GM18951 (cell line): ENCODE measurements around the gene ANKS6.

ENCODE experiments used
- POLR2A ChIP-seq: IDR thresholded peaks from 4 replicates; pipeline ENCODE4 v1.6.1; 2011; ENCODE audit warnings: mild to moderate bottlenecking; ENCODE audit not compliant: insufficient read length, insufficient read depth; ENCODE audit errors: extremely low read depth
- in situ Hi-C: fragments of 300-500 bp; cut with MboI; formaldehyde crosslinking; loops from one replicate; pipeline ENCODE4 v1.12.0; 2022; ENCODE audit warnings: low sequenced_read_pairs, mixed read lengths, inconsistent platforms; ENCODE audit not compliant: unreplicated experiment

Gene ANKS6

DNA sequence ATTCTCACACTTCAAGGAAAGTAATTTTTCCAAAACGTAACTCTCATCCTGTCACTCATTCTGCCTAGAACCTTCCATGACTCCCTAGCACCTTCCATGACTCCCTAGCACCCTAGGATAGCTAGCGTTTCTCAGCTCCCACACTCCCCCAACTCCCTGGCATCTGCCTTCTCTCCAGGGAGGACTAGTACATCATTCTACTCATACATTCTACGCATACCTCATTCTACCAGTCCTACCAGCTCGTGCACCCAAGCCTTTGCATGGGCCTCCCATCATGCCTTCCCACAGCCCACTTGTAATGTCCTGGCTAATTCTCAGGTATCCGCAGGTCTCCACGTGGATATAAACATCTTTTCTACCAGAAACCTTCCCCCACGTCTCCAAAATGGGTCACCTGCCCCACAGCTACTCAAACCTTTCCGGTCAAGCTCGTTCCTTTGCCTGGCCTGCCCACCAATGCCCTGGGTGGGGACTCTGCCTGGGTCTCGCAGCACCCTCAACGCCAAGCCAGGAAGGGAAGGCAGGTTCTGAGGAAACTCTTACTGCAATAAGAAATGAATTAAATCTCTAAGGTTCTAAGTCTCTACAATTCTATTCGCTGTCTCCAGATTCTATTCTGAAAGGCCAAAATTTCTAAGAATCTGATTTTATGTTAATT is 930 bp downstream of the ANKS6 start:
- TF ChIP-seq POLR2A = no peak
- in situ Hi-C loops = loop anchor here (25.0 kb wide), 1 partner anchor 483 kb away; no protein-coding TSS in a partner anchor

DNA sequence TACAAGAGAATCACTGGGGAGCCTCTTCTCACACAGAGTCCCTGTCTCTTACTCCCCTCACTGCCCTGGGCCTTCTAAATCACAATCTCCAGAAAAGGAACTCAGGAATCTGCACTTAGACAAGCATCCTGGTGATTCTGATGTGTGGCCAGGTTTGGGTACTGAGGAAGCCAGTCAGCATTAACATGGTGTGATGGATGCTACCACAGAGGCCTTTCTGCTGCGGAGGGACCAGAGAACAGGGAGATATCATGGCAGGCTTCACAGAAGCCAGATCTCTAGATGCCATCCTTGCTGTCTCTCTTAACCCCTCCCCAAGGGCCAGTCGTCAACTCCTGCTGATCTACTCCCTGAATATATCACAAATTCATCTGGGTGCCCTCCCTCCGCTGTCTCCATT is 1.6 kb downstream of the ANKS6 start:
- in situ Hi-C loops = loop anchor here (25.0 kb wide), 1 partner anchor 483 kb away; no protein-coding TSS in a partner anchor
- no peak for TF ChIP-seq POLR2A

DNA sequence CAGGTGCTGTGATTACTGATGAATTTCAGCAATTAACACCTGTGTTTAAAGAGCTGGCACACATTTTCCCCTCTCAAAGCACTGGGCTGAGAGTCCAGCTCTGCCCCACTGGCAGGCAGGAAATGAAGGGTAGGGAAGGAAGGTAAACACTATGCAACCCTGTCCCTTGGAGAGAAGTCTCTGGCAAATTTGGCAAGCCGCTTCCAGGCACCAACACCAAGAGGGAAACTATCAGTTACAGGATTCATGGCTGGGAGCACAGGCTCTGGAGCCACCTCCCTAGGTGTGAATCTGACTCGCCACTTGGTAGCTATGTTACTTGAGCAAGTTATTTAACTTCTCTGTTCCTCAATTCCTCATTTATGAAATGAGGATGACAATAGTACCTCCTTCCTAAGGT is 3.3 kb downstream of the ANKS6 start:
- in situ Hi-C loops = loop anchor here (25.0 kb wide), 1 partner anchor 481 kb away; no protein-coding TSS in a partner anchor
- no peak for TF ChIP-seq POLR2A

DNA sequence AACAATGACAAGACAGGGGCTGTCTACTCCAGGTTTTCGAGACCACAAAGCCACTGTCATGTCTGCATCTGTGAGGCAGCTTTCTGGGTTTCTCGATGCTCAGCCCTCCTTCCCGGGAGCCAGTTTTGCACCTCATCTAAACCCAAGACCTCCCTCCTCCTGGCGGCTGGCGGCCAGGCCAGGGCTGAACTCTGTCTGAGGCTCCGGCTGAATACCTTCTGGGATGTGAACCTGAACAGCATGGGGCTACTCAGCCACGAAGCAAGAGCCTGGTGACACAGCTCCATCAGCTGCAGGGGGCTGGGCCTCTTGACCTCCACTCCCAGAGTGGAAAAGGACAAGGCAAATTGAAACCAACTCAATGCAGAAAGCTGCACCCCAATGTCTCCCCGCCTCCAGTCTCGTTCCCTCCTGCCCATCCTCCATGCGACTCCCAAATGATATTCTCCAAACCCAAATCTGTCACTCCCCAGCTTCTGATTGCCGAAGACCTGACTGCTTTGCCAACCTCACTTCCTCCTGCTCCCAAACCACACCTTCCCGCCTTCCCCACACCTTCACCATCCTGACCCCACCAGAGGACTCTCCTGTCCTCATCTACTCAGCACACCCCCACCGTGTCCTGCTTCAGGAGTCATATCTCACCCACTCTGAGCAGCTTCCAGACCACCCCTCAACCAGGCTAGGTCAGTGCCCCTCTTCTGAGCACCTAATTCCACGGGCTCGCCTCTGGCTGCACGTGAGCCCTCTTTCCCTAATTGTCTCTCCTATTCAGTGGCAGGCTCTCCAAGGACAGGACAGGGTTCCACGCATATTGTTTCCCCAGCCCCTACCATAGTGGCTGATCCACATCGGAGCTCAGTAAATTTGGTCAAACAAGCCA is 4.5 kb downstream of the ANKS6 start:
- in situ Hi-C loops = loop anchor here (25.0 kb wide), 1 partner anchor 480 kb away; no protein-coding TSS in a partner anchor
- TF ChIP-seq POLR2A = no peak

DNA sequence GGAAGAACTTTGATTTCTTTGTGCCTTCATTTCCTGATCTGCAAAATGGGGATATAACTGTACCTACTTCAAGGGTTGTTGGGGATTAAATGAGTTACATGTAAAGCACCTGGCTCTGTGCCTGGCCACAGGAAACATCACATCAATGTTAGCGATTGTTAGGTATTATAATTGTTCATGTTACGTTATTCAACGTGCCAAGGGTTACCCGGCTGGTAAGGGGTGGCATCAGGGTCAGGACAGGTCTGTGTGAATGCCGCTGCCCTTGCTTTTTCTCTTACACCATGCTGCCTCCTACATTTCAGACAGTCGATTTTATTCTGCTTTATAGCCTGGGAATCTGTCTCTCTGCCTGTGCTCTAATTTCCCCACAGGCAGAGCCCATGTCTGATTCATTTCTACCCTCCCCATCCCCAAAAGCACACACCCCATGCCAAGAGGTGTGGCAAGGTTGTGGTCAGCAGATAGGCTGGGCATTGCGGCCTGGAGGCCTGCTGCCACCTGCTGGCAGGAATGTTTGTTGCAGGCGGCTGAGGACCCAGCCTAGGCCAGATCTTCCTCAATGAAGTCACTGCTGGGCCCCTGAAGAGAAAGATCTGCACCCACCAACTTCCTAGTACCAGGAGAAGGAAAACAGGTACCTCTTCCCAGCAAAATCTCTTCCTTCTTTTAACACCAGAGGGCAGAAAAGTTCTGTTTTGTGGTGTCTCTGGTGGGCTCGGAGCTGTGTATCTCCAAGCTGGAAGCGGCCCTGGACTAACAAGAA is 5.3 kb downstream of the ANKS6 start:
- in situ Hi-C loops = loop anchor here (25.0 kb wide), 1 partner anchor 479 kb away; no protein-coding TSS in a partner anchor
- TF ChIP-seq POLR2A = no peak

DNA sequence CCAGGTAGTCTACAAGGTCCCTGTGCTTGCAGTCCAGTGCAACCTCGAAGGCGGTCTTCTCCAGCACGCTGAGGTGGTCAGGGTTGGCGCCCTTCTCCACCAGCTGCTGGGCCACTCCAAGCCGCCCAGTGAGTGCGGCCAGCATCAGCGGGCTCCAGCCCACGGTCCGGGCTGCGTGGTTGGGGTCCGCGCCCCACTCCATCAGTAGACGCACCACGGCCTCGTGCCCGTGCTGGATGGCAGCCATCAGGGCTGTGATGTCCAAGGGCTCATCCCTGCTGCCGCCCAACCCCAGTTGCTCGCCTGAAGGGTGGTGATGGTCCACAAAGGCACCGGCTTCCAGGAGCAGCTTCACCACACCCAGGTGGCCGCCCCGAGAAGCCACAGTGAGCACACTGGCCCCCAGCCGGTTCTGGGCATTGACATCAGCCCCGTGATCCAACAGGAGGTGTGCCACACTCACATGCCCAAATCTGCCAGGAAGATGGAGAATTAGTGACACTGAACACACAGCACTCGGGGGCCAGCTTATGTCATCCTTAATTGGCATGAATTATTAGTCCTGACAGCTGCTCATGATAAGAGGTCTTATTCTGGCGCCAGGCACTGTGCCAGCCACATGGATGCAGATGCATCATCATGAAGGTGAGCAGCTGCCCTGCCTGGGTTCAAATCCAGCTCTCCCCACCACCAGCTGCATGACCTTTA is 6.1 kb downstream of the ANKS6 start:
- TF ChIP-seq POLR2A = no peak
- in situ Hi-C loops = loop anchor here (25.0 kb wide), 1 partner anchor 478 kb away; no protein-coding TSS in a partner anchor

DNA sequence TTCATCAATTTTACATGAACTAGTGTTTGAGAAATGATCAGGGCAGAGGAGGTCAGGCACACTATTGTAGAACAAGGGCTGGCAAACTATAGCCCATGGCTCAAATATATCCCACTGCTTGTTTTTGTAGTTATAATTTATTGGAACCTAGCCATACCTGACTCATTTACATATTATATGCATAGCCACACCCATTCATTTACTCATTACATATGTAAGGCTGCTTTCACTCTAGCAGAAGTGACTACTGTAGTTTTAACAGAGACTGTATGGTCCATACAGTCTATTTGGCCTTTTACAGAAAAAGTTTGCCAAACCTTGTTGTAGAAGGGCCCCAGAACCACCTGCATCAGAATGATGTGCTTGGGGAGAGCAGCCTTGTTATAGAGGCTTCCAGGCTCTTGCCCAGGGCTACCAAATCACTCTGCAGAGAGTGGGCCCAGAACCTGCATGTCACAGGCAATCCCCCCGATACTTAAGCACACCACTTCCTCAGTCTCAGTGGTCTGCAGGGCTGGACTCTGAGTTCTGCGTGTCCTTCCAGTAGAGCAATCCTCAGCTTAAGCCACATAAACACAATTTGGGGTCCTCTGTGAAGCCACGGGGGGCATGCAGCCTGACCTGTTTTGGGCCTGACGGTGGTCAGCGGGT is 6.7 kb downstream of the ANKS6 start:
- in situ Hi-C loops = loop anchor here (25.0 kb wide), 1 partner anchor 477 kb away; no protein-coding TSS in a partner anchor
- TF ChIP-seq POLR2A = no peak

DNA sequence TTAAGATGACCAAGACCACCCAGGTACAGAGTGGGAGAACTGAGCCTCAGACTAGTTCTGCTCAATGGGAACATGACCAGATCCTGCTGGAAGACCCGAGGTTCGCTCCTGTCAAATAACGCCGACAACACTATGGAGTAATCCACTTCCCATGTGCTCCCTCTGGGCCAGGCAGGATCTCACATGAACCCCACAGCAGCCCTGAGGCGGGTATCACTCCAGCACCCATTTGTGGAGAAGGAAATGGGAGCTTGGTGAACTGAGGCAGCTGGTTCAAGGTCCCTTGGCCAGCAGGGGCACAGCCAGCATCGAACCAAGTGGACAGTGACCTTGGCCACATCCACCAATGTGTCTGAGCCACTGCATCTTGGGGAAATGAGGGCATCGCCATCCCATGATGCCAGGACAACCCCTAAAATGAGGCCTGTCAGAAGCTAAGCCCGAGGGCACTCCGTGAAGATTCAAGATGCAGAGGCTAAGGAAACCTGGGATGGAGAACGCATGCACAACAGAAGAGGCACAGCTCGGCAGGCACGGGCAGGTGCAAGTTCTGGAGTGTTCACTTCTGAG is 8.5 kb downstream of the ANKS6 start:
- in situ Hi-C loops = loop anchor here (25.0 kb wide), 1 partner anchor 476 kb away; no protein-coding TSS in a partner anchor
- TF ChIP-seq POLR2A = no peak

DNA sequence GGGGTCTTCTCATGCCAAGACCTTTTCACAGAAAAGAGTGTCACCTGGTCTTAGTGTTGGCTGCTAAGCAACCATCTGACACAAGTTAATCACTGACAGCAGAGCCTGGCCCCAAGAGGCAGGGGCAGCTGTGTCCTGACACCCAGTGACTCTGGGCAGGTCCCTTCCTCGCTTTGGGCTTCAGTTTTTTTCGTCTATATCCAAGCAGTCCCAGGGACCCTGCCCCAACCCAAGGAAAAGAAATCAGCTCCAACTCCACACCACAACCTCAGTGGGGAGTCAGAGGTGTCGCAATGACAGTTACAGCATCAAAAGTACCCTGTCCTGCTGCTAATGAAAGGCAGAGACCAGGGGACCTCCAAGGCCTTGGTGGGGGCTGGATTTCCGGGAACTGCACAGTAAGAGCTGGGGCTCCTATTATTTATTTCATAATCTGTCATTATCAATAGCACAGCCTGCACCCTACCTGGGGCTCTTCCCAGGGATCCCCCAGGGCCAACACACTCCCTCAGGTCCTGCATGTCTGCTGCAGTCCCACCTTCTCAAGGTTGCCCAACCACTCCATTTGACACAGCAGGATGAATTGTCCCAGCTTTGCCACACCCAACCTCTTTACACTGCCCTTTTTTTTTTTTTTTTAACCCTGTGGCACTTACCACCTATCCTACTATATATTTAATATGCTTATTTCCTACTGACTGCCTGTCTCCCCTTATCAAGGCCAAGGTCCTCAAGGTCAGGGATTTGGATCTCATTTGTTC is 9.4 kb downstream of the ANKS6 start:
- no peak for TF ChIP-seq POLR2A
- in situ Hi-C loops = loop anchor here (25.0 kb wide), 1 partner anchor 475 kb away; no protein-coding TSS in a partner anchor

DNA sequence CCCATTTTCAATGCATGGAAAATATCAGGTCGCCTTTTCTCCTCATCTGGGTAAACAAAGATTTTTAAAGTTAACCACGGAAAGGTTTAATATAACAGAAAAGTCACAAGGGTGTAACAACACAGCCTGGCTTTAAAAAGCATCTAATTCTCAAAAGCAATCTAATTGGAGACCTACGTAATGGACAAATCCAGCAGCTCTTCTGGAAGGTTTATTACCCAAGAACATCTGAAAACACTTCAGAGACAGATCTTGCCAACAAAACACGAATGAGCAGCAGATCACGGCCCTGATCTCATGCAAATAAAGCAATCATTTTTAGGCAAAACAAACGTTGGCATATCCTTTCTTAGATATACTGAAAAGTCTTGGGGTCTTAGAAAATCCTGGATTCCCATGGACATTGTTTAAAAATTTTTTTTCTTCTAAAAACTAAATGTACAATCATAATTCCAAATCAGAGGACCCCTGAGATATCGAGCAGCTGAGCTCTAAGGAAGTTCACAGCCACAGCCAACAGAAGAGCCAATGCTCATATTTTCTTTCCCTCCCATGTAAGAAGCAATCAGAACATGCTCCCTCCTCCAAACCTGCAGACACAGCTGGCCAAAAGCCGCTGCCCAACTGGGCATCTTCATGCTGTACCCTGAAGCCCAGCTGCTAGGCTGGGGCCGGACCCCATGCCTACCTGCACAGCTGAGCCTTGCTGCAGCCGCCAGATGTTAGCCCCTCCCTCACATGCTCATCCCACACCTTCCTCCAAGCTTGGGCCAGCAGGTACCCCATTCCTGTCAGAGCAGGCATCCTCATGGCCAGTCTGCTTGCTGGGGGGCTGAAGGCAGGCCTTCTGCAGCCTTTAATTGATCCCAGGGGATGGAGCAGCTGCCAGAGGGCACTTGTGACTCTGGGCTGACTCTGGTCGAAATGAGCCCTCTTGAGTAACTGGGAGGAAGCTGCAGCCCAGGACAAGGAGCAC is 11.2 kb downstream of the ANKS6 start:
- no peak for TF ChIP-seq POLR2A
- in situ Hi-C loops = loop anchor here (25.0 kb wide), 1 partner anchor 473 kb away; no protein-coding TSS in a partner anchor
